ACC112 (cell line): ENCODE results near the gene DOK5.

Experiments
- H2AFZ ChIP-seq: fragments of 200-600 bp; sonication (generic); one replicate; pipeline ENCODE4 v1.6.0; 2017; ENCODE audit warnings: antibody characterized with exemption, low read length; ENCODE audit not compliant: unreplicated experiment
- H3K27ac ChIP-seq: fragments of 200-600 bp; sonication (generic); 2 replicates; pipeline ENCODE4 v1.5.1; 2014; ENCODE audit warnings: low read depth, mild to moderate bottlenecking, antibody characterized with exemption, low read length, moderate library complexity
- H3K27me3 ChIP-seq: fragments of 200-600 bp; sonication (generic); 2 replicates; pipeline ENCODE4 v1.6.1; 2014; ENCODE audit warnings: mild to moderate bottlenecking, antibody characterized with exemption, low read length, moderate library complexity, mixed read lengths; ENCODE audit not compliant: insufficient read depth
- H3K36me3 ChIP-seq: fragments of 200-600 bp; sonication (generic); 2 replicates; pipeline ENCODE4 v1.6.1; 2016; ENCODE audit warnings: mild to moderate bottlenecking, antibody characterized with exemption, low read length, moderate library complexity, mixed read lengths; ENCODE audit not compliant: insufficient read depth
- H3K4me1 ChIP-seq: fragments of 200-600 bp; sonication (generic); one replicate; pipeline ENCODE4 v1.6.1; 2016; ENCODE audit warnings: low read length, mixed read lengths; ENCODE audit not compliant: insufficient read depth, unreplicated experiment, control insufficient read depth
- H3K4me3 ChIP-seq: fragments of 200-600 bp; sonication (generic); 2 replicates; pipeline ENCODE4 v1.5.1; 2014; ENCODE audit warnings: mild to moderate bottlenecking, low read depth, low read length
- H3K79me2 ChIP-seq: fragments of 200-600 bp; sonication (generic); one replicate; pipeline ENCODE4 v1.6.0; 2016; ENCODE audit warnings: low read length; ENCODE audit not compliant: control insufficient read depth, unreplicated experiment, insufficient read depth

The DOK5 gene

GRCh38 chr20:54645445-54646155 lies 170.2 kb downstream of the DOK5 start:
- Histone ChIP-seq H3K27me3 (no peaks in the 10 kb centered on the region), H3K4me3 (no peak overlapping the region), H3K79me2 (no peaks in the 10 kb centered on the region), H3K36me3 (no peaks in the 10 kb centered on the region), H3K4me1 (peaks cover 25% of the 10 kb centered on the region), H2AFZ (no peak overlapping the region), H3K27ac (no peak overlapping the region)

GRCh38 chr20:54646156-54646517 lies 170.7 kb downstream of the DOK5 start:
- Histone ChIP-seq H3K36me3 (no peaks in the 10 kb centered on the region), H2AFZ (no peak overlapping the region), H3K4me1 (peaks cover 25% of the 10 kb centered on the region), H3K79me2 (no peaks in the 10 kb centered on the region), H3K27me3 (no peaks in the 10 kb centered on the region), H3K27ac (no peak overlapping the region), H3K4me3 (no peak overlapping the region)

- peaks cover 14% of the 10 kb centered on the region for H3K4me1 ChIP-seq
- H3K79me2 ChIP-seq = no peaks in the 10 kb centered on the region
- H3K27me3 ChIP-seq = no peaks in the 10 kb centered on the region
- no peak overlapping the region for H2AFZ ChIP-seq
- H3K36me3 ChIP-seq = no peaks in the 10 kb centered on the region
- H3K4me3 ChIP-seq = no peak overlapping the region
- no peak overlapping the region for H3K27ac ChIP-seq
These were observed 173.2 kb downstream of the DOK5 start for GRCh38 chr20:54648421-54649142.

GRCh38 chr20:54649511-54649962 lies 174.1 kb downstream of the DOK5 start:
- Histone ChIP-seq H3K4me1 (peaks cover 8% of the 10 kb centered on the region), H3K27ac (no peak overlapping the region), H3K4me3 (no peak overlapping the region), H2AFZ (no peak overlapping the region), H3K27me3 (no peaks in the 10 kb centered on the region), H3K79me2 (no peaks in the 10 kb centered on the region), H3K36me3 (no peaks in the 10 kb centered on the region)

GRCh38 chr20:54650052-54650719 lies 174.8 kb downstream of the DOK5 start:
- Histone ChIP-seq H3K27me3 (no peaks in the 10 kb centered on the region), H3K79me2 (no peaks in the 10 kb centered on the region), H3K4me1 (peaks cover 8% of the 10 kb centered on the region), H3K36me3 (no peaks in the 10 kb centered on the region), H3K4me3 (no peak overlapping the region), H3K27ac (no peak overlapping the region), H2AFZ (no peak overlapping the region)

GRCh38 chr20:54651252-54651651 lies 175.9 kb downstream of the DOK5 start:
- Histone ChIP-seq H3K27me3 (no peaks in the 10 kb centered on the region), H3K79me2 (no peaks in the 10 kb centered on the region), H3K4me3 (no peak overlapping the region), H3K36me3 (no peaks in the 10 kb centered on the region), H3K27ac (no peak overlapping the region), H3K4me1 (peaks cover 8% of the 10 kb centered on the region), H2AFZ (no peak overlapping the region)

DNA sequence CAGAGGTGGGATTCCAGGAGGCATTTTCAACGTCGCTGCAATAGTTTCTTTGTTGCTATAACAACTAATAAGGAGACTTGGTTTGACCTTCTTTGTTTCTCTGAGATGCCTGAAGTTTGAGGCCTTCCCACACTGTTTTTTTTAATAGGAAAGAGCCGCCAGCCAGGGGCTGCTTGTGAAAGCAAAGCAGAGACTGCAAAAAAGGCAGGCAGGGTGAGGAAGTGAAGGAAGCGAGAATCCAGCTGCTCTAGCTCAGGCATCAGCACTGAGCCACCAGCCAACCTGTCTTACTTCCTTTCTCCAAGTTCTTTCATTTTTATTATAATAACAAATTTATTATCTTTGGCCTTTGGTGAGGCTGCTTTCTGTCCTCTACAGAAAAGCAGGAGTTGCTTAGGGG lies 179.1 kb downstream of the DOK5 start:
- peaks cover 8% of the 10 kb centered on the region for H3K4me1 ChIP-seq
- H2AFZ ChIP-seq = no peak overlapping the region
- no peaks in the 10 kb centered on the region for H3K79me2 ChIP-seq
- H3K27me3 ChIP-seq = no peaks in the 10 kb centered on the region
- no peak overlapping the region for H3K27ac ChIP-seq
- H3K4me3 ChIP-seq = no peak overlapping the region
- no peaks in the 10 kb centered on the region for H3K36me3 ChIP-seq

DNA sequence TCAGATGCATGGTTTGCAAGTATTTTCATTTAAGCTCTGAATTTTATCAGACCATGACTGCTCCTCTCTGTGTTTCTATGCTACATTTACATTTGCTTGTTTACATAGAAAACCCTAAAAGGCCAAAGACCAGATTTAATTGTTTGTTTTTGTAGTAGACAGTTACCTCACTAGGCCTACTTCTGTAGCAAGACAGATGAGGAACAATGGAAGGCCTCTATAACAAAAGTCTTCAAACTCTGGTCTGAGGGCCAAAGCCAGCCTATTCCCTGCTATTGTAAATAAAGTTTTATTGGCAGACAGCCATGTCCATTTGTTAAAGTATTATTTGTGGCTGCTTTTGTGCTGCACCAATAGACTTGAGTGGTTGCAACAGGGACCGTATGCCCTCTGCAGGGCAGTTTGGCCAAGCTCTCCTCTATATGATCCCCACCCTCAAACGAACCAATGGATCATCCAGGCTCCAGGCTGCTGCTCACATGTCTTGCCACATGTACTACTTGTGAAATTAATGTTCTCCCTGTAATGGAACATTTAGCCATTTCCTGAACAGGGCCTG lies 182.0 kb downstream of the DOK5 start:
- no peak overlapping the region for H3K4me3 ChIP-seq
- no peaks in the 10 kb centered on the region for H3K79me2 ChIP-seq
- no peak overlapping the region for H2AFZ ChIP-seq
- H3K36me3 ChIP-seq = no peaks in the 10 kb centered on the region
- H3K4me1 ChIP-seq = no peaks in the 10 kb centered on the region
- H3K27ac ChIP-seq = no peak overlapping the region
- H3K27me3 ChIP-seq = peaks cover 9% of the 10 kb centered on the region

DNA sequence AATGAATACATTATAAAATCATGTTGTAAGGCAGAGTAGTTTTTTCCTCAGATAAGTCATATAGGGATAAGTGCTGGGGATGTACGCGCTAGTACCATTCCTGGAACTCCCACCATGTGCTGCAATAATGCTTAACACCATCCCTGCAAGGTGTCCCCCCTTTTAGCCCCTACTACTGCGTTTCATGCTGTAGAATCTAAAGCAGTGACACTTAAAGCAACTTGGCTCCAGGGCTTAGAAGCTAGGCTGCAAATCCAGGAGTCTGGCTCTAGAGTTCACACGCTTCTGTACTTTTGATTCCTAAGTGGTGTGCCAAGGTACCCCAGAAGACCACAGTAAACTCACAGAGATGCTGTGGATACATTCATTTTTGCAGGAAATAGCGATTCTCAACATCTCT lies 183.1 kb downstream of the DOK5 start:
- Histone ChIP-seq H3K36me3 (no peaks in the 10 kb centered on the region), H3K27ac (no peak overlapping the region), H3K4me1 (no peaks in the 10 kb centered on the region), H3K79me2 (no peaks in the 10 kb centered on the region), H3K27me3 (peaks cover 20% of the 10 kb centered on the region), H2AFZ (no peak overlapping the region), H3K4me3 (no peak overlapping the region)

DNA sequence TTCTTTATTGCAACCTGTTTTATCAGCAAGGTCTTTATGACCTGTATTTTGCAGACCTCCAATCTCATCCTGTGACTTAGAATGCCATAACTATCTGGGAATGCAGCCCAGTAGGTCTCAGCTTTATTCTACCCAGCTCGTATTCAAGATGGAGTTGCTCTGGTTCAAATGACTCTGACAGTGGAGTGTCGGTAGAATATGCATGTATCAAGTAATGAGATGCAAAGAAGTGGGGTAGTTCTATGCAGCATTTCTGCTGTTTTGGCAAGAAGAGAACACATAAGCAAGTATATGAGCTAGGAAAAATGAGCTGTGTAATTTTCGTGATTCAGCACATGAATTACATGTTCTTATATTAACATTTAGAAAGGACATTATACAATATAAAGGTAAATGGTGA lies 185.9 kb downstream of the DOK5 start:
- Histone ChIP-seq H3K4me3 (no peak overlapping the region), H3K4me1 (no peaks in the 10 kb centered on the region), H2AFZ (no peak overlapping the region), H3K36me3 (no peaks in the 10 kb centered on the region), H3K27ac (no peak overlapping the region), H3K79me2 (no peaks in the 10 kb centered on the region), H3K27me3 (peaks cover 20% of the 10 kb centered on the region)
